H1 (cell line): ENCODE results near the gene OBSCN.
"Not testable (repeated sequence)": the region's sequence is repeated elsewhere in the genome, so short reads cannot be mapped to it uniquely, and the experiment has no call there.

ENCODE experiments used
- RFX5 ChIP-seq: IDR thresholded peaks from 2 replicates; pipeline ENCODE4 v1.6.1; 2011; ENCODE audit warnings: low read depth, low read length, improper control_type of control experiment, borderline replicate concordance
- YY1 ChIP-seq: IDR thresholded peaks from 2 replicates; pipeline ENCODE4 v1.6.1; 2011; ENCODE audit warnings: low read depth, mild to moderate bottlenecking, low read length
- TF ChIP-seq, protein P1 (sequence below), 3 experiments: IDR thresholded peaks; 1 replicate in 2 of 3; 2 replicates in 1 of 3; pipeline versions ENCODE4 v1.5.1 to v1.6.1; 2011; ENCODE audit warnings: low read length in 3 of 3, mild to moderate bottlenecking in 3 of 3, inconsistent platforms in 2 of 3, low read depth in 1 of 3, moderate library complexity in 1 of 3; ENCODE audit not compliant: insufficient read depth in 1 of 3; ENCODE audit errors: control extremely low read depth in 1 of 3
- TF ChIP-seq, protein P2 (sequence below): IDR thresholded peaks from 2 replicates; pipeline ENCODE4 v1.6.1; 2011; ENCODE audit warnings: low read length, improper control_type of control experiment

DNA sequence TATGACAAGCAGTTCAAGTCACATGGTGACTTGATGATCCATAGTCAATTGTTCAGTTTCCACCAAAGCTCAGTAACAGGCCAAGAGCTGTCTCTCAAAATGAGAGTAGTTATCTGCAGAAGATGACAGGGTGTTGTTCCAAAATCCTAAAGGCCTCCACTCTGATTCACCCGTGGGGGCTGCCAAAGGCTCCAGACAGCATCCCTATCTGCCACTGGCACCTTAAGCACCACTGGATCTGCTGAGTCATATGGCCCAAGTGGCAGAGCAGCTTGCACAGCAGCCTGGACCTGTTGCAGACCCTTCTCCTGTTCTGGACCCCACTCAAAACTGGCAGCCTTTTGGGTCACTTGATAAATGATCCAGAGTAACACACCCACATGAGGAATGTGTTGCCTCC is 44.6 kb downstream of the OBSCN start:
- TF ChIP-seq, protein P1, sequence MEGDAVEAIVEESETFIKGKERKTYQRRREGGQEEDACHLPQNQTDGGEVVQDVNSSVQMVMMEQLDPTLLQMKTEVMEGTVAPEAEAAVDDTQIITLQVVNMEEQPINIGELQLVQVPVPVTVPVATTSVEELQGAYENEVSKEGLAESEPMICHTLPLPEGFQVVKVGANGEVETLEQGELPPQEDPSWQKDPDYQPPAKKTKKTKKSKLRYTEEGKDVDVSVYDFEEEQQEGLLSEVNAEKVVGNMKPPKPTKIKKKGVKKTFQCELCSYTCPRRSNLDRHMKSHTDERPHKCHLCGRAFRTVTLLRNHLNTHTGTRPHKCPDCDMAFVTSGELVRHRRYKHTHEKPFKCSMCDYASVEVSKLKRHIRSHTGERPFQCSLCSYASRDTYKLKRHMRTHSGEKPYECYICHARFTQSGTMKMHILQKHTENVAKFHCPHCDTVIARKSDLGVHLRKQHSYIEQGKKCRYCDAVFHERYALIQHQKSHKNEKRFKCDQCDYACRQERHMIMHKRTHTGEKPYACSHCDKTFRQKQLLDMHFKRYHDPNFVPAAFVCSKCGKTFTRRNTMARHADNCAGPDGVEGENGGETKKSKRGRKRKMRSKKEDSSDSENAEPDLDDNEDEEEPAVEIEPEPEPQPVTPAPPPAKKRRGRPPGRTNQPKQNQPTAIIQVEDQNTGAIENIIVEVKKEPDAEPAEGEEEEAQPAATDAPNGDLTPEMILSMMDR (IDR thresholded peaks at IDR 0.05; ENCODE audit: control extremely low read depth in 1 of 3, insufficient read depth in 1 of 3, low read depth in 1 of 3, low read length in 3 of 3) = not testable (repeated sequence)
- not testable (repeated sequence) for TF ChIP-seq RFX5, YY1
- TF ChIP-seq, protein P2, sequence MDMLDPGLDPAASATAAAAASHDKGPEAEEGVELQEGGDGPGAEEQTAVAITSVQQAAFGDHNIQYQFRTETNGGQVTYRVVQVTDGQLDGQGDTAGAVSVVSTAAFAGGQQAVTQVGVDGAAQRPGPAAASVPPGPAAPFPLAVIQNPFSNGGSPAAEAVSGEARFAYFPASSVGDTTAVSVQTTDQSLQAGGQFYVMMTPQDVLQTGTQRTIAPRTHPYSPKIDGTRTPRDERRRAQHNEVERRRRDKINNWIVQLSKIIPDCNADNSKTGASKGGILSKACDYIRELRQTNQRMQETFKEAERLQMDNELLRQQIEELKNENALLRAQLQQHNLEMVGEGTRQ = not testable (repeated sequence)
